SK-N-SH (cell line): ENCODE data around the gene CCDC154.

ENCODE experiments used
- EP300 ChIP-seq, 2 experiments: IDR thresholded peaks; 2 replicates each; pipeline versions ENCODE4 v1.4.0 to v1.6.1; 2012; ENCODE audit warnings: borderline replicate concordance in 1 of 2, low read depth in 1 of 2, low read length in 1 of 2
- JUND ChIP-seq: IDR thresholded peaks from 2 replicates; pipeline ENCODE4 v1.4.0; 2012
- RAD21 ChIP-seq: IDR thresholded peaks from 2 replicates; pipeline ENCODE4 v1.6.1; 2012; ENCODE audit warnings: mild to moderate bottlenecking, low read length
- TF ChIP-seq, protein P1 (sequence below): fragments of 150-350 bp; IDR thresholded peaks from 2 replicates; pipeline ENCODE4 v1.6.1; 2017; ENCODE audit warnings: antibody characterized with exemption, low read length, low read depth, borderline replicate concordance
- TF ChIP-seq, protein P2 (sequence below): fragments of 200-600 bp; sonication (generic); IDR thresholded peaks from 2 replicates; pipeline ENCODE4 v1.6.1; 2017; ENCODE audit warnings: antibody characterized with exemption, mild to moderate bottlenecking, moderate library complexity
- TF ChIP-seq, protein P3 (sequence below): IDR thresholded peaks from 2 replicates; pipeline ENCODE4 v1.6.1; 2012; ENCODE audit warnings: mild to moderate bottlenecking, low read depth, low read length, moderate library complexity

DNA sequence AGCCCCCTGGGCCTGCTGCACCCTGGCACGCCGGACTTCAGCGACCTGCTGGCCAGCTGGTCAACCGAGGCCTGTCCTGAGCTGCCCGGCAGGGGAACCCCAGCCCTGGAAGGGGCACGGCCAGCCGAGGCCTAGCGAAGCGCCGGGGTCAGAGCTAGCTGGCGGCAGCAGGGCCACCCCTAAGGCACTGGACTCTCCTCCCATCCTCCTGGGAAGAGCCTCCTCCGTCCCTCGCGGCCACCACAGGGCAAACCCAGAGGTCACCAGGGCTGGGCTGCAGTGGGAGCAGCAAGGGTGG lies 11.1 kb downstream of the CCDC154 start:
- TF ChIP-seq, protein P1, sequence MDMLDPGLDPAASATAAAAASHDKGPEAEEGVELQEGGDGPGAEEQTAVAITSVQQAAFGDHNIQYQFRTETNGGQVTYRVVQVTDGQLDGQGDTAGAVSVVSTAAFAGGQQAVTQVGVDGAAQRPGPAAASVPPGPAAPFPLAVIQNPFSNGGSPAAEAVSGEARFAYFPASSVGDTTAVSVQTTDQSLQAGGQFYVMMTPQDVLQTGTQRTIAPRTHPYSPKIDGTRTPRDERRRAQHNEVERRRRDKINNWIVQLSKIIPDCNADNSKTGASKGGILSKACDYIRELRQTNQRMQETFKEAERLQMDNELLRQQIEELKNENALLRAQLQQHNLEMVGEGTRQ = no peak
- TF ChIP-seq, protein P2, sequence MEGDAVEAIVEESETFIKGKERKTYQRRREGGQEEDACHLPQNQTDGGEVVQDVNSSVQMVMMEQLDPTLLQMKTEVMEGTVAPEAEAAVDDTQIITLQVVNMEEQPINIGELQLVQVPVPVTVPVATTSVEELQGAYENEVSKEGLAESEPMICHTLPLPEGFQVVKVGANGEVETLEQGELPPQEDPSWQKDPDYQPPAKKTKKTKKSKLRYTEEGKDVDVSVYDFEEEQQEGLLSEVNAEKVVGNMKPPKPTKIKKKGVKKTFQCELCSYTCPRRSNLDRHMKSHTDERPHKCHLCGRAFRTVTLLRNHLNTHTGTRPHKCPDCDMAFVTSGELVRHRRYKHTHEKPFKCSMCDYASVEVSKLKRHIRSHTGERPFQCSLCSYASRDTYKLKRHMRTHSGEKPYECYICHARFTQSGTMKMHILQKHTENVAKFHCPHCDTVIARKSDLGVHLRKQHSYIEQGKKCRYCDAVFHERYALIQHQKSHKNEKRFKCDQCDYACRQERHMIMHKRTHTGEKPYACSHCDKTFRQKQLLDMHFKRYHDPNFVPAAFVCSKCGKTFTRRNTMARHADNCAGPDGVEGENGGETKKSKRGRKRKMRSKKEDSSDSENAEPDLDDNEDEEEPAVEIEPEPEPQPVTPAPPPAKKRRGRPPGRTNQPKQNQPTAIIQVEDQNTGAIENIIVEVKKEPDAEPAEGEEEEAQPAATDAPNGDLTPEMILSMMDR = no peak
- TF ChIP-seq JUND (no peak), RAD21 (no peak), EP300 (IDR thresholded peaks at IDR 0.05; ENCODE audit: borderline replicate concordance in 1 of 2, low read depth in 1 of 2, low read length in 1 of 2) (no peak)
- TF ChIP-seq, protein P3, sequence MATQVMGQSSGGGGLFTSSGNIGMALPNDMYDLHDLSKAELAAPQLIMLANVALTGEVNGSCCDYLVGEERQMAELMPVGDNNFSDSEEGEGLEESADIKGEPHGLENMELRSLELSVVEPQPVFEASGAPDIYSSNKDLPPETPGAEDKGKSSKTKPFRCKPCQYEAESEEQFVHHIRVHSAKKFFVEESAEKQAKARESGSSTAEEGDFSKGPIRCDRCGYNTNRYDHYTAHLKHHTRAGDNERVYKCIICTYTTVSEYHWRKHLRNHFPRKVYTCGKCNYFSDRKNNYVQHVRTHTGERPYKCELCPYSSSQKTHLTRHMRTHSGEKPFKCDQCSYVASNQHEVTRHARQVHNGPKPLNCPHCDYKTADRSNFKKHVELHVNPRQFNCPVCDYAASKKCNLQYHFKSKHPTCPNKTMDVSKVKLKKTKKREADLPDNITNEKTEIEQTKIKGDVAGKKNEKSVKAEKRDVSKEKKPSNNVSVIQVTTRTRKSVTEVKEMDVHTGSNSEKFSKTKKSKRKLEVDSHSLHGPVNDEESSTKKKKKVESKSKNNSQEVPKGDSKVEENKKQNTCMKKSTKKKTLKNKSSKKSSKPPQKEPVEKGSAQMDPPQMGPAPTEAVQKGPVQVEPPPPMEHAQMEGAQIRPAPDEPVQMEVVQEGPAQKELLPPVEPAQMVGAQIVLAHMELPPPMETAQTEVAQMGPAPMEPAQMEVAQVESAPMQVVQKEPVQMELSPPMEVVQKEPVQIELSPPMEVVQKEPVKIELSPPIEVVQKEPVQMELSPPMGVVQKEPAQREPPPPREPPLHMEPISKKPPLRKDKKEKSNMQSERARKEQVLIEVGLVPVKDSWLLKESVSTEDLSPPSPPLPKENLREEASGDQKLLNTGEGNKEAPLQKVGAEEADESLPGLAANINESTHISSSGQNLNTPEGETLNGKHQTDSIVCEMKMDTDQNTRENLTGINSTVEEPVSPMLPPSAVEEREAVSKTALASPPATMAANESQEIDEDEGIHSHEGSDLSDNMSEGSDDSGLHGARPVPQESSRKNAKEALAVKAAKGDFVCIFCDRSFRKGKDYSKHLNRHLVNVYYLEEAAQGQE = no peak
